Measurements from ENCODE around the gene NHS.
"Not testable (repeated sequence)": the region's sequence is repeated elsewhere in the genome, so short reads cannot be mapped to it uniquely, and the experiment has no call there.

Gene NHS

DNA sequence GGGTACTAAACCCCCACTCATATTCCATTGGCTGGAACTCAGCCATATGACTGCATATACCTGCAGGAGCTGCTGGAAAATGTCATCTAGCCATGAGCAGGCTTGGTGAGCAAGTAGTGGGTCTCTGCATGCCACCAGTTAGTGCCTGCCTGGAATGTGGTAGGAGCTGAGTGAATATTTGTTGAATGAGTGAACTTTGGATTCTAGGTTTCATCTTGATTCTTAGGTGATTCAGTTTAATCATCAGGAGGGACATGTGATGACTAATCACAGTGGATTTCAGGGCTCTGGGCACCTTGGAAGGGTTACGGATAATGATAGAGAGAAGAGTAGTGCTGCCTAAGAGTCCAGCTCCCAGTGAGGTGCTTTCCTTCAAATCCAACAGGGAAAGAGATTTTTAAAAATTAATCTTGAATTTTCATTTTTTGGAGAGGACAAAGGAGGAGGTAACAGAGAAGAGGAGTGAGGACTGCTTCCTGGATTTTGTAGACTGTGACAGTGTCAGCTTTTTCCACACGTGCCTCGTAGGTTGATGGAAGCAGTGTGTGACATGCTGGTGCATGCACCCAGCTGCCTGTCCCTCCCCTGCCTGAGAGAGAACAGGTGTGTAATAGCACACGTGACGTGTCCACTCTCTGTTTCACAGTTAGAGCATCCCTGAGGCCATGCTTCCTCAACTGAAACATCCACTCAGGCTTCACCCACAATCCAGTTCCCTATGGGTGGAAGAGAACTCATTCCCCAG lies 30.4 kb downstream of the NHS start:
- DNase-seq (ENCODE audit: low read depth, low spot score) = no peak

DNA sequence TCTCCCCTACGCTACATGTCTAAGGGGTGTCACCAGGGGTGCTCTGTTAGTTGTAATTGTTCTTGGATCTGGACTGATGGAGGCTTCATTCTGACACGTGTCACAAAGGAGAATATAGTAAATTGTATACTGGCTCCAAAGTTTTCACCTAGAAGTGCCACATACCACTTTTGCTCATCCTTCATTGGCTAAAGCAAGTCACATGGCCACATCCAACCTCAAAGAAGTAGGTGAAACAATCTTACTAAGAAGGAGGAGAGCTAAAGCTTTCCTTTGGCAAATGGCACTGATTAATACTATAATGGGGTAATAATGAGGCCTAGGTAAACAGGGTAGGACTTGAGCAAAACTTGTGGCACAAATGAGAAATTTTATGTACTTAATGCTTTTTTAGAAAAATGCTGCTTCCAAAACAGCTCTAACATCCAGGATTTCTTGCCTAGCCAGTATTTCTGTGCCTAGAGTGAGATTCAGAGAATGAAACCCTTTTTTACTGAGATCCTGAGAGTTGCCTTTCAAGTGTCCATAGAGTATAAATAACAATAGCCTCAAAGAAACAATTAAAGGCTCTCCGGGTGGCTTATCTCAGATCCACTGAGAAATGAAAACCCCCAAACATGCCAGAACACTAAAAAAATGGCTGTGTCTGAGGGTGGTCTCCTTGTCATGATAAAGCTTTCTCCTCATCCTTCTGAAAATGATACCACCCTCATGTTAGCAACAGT lies 34.7 kb downstream of the NHS start:
- no peak for DNase-seq (ENCODE audit: low read depth, low spot score)

DNA sequence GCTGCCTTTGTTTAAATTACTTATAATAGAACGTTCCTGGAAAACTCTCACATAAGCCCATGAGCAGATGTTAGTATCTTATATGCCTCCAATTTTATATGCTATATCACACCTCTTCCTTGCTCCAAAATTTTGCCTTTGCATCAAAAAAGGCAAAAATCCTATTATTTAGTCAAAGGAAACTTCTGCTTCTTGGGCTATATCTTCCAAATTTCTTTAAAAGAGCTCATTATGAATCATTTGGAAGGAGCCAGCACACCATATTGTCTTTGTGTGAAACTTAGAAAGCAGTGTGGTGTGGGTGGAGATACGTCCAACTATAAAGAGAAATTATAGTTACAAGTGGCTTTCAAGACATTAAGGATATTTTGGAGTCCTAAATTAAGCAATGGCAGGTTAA lies 35.7 kb downstream of the NHS start:
- no peak for DNase-seq (ENCODE audit: low read depth, low spot score)

DNA sequence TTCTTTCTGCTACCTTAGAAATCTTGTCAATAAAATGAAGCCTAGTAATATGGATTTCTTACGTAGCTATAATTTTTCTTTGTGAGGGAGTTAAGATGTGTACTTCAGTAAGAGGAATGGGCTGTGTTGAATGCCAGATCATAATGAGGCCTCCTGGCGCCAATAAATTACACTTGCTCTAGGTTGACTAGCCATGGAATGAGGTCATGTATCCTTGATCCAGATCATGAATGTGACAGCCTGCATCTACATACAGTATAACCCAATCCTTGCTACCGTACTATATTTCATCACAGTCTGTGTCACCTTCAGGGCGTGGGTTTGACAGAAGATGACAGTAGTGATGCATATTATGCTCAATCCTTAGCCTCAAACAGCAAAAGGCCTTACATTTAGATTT lies 36.2 kb downstream of the NHS start:
- no peak for DNase-seq (ENCODE audit: low read depth, low spot score)

DNA sequence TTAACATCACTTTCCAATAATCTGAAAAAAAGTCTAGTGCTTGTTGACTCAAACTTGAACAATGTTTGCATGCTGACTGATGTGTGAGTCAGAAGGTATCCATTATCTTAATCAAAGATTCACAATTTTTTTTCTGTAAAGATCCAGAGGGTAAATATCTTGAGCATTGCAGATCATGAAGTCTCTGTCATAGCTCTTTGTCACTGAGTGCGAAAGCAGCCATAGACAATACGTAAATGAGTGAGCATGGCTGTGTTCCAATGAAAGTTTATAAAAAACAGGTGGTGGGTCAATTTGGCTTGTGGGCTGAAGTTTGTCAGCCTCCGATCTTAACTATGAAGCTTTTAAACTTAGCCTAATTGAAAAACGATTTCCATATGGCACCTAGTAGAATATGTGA lies 37.7 kb downstream of the NHS start:
- DNase-seq (ENCODE audit: low read depth, low spot score) = no peak

DNA sequence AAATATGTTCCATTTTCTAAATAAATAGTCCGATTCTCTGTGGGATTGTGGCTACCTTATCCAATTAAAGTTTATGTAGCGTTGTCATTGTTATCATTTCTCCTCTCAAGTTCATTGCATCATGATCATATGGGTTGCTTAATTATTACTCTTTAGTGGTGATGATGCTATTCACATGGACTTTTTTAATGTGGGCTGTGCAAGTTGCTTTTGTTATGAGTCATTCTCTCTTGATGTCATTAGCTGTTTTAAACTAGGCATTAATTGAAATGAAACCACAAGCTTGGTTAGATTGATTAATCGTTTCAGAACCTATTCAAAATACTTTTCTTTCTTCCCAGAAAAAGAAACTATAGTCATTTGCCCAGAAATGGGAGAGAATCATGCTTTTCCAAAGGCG lies 38.2 kb downstream of the NHS start:
- no peak for DNase-seq (ENCODE audit: low read depth, low spot score)

DNA sequence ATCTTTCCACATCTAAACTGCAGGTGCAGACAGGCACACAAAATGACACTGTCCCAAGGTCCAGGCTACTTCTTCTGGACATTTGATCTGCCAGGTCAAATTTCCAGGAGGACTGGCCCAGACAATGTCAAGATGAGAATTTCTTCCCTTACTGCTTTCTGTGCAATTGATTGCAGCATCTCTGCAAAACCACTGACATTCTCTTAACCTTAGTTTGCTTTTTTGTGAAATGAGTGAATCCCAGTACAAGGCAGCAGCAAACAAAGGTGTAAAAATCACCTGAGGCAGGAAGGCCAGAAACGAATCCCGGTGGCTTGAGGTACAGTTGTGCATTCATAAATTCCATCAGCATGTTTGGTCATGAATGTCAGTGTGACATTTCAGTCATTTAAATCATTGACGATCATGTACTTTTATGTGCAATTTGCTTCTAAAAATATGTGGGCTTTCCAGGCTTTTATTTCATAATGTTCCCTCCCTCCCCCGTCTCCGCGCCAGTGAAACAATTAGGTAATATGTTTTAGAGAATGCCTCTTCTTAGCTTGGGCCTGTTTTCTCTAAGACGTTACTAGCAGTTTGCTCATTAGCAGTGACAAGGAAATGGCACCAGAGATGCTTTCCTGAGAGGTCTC lies 39.1 kb downstream of the NHS start:
- DNase-seq (ENCODE audit: low read depth, low spot score) = no peak

DNA sequence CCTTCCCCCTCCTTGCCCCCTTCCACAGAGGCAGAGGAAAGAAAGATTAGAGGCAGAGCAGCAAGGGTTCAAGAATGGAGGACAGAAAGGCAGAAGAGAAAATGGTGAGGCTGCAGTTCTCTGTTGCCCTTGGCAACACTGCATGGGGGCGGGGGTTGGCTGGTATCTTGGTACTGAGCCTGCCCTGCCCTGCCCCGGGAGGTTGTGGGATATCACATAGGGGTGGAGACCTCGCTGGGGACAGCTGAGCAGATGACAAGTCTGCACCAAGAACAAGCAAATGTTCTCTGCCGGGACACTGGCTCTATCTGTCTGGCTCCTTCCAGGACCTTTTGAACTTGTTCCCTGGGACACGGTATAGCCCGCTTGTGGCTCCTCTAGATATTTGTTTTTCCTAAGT lies 39.8 kb downstream of the NHS start:
- DNase-seq (ENCODE audit: low read depth, low spot score) = no peak

DNA sequence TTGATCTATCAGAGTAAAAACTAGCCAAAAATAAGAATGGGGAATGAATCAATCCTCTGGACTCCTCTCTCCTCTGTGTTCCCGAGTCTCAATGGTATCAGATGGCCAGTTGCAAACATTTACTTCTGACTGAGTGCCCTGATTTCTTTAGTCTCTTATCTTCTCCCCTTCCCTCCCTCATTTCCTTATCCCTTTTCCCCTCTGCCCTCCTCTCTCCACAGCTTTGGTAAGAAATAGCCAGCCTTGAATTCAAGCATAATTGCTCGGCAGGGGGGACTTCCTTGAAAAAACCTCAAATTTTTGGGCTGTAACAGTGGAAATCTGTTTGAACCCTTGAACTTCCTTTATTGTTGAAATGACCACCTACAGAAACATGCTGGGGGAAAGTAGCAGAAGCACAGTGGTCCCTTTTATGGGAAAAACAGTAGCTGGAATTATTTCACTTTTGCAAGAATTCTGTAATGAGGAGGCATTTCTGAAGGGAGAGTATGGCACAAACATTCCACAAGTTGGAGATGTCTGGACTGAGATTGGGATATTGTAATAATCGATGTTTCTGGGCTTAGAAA lies 40.3 kb downstream of the NHS start:
- no peak for DNase-seq (ENCODE audit: low read depth, low spot score)

DNA sequence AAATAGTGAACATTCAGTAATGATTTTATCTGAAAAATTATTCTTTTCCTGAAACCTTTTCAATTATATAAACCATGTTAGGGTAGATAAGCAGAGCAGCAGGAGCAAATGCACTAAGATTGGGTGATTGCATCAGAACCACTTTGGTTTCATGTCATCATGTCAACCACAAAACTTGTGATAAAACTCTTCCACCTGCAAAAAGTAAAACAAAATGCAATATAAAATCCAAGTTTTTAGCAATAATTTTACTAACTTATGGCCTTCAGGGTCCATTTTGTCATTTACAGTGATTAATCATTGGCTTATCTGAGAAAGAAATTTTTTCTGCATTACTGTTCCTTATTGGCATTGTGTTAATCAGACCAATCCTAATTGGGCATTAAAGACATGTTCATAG lies 42.4 kb downstream of the NHS start:
- no peak for DNase-seq (ENCODE audit: low read depth, low spot score)

DNA sequence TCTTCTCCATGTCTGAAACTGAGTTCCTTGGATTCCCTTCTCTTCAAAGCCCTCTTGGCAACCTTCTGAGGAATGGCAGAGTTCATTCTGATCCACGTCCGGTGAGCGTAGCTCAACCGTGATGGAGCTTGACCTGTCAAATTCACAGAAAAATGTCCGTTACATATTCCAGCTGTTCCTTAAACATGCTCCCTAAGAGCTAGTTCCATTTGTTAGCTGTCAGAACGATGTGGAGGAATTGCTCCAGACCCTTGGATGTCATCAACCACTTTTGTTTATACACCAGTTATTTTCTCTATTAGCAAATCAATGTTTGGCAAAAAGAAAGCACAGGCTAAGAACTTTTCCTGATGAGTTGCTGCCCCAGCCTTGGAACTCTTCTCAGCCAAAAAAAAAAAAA lies 50.1 kb downstream of the NHS start:
- DNase-seq (ENCODE audit: low read depth, low spot score) = no peak

DNA sequence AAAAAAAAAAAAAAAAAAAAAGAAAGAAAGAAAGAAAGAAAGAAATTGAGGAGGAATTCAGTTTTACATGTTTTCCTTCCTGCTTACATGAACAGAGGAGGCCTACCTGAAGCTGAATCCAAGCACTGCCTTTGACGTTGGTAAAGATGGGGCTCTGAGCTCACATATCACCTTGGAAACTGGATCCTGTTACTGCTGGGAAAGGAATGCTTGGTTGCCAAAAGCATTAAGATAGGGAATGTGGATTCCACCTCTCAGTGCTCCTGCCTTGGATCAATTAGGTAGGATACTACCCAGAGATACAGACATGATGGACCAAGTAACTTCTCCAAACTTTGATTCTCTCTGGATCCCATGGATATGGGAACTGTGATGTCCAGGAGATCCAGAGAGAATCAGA lies 50.6 kb downstream of the NHS start:
- no peak for DNase-seq (ENCODE audit: low read depth, low spot score)

DNA sequence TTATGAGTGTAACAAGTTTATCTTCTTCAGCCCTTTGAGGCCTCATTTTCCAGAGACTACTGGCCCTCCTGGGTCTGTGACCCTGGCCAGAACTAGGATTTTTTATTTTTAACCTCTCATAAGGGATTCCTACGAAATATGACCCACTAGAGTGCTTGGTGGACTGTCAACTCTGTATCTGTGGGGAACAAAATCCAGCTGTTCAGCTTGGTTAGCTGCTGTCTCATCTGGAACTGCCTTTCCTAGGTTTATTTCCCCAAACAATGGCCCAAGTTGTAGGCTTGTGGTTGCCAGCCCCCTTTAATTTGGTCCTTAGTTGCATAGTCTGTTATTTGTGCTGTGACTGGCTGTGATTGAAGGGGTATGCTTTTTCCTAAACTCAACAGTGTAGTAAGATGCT lies 56.2 kb downstream of the NHS start:
- DNase-seq (ENCODE audit: low read depth, low spot score) = no peak

DNA sequence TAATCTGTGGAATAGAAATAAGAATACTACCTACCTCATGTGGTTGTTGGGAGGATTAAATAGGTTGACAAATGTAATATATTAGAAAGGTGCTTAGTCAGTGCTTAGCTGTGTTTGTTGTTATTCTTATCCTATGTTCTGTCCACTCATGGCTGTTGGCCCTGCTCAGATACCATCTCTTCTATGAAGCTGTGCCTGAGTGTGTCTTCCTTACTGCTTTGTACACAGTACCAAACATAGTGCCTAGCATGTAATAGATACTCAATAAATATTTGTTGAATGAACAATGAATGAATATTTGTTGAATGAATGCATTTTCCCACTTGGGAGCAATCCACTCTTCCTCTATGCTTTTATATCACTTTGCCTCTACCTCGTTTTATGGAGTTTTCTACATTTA lies 57.2 kb downstream of the NHS start:
- no peak for DNase-seq (ENCODE audit: low read depth, low spot score)

DNA sequence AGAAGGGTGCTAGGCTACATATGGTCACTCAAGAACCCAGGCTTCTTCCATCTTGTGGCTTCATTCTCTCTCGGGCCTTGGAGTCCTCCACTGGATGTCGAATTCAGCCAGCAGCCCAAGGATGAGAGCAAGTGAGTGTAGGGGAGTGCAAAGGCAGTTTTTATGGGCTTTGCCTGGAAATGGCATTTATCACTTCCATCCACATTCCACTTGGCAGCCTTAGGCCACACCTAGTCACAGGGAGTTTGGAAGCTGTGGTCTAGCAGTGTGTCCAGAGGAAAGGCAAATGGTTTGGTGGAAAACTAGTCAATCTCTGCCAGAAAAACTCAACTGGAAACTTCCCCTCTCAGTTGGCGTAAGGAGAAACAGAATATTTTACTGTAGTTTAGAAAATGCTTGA lies 59.0 kb downstream of the NHS start:
- DNase-seq (ENCODE audit: low read depth, low spot score) = no peak

DNA sequence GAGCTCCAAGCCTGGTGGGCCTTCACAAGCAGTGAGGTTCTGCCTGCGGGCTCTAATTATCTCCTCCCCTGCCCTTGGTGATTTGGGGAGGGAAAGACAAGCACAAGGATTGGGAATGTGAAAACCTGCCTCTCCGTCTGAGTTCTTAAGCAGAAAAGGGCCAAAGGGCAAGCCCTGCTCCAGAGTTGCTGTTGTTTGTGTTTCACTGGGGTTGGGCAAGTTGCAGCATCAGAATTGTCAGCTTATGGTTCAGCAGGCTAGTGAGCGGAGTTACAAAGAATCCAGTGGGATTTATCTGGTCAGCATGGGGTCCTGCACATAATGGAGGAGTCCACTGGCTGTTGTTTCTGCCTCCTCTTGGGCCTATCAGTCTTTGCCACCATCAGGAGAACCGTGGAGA lies 60.5 kb downstream of the NHS start:
- DNase-seq (ENCODE audit: low read depth, low spot score) = no peak

DNA sequence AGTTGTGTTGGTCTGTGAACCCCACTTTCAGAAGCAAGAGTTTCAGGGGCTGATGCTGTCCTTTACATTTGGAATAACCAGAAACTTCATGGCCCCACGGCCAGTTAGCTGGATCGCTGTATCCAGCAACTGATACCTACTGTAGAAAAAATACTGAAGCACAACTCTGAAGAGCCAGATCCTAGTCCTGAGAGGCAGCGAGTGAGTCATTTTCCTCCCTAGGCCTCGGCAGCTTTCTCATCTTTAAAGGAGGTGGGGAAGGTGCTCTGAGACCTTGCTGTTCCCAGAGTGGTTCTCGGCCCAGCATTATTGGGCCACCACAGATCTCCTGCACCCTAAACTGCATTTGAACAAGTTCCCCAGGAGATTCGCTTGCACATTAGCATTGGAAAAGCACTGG lies 63.2 kb downstream of the NHS start:
- DNase-seq (ENCODE audit: low read depth, low spot score) = no peak

DNA sequence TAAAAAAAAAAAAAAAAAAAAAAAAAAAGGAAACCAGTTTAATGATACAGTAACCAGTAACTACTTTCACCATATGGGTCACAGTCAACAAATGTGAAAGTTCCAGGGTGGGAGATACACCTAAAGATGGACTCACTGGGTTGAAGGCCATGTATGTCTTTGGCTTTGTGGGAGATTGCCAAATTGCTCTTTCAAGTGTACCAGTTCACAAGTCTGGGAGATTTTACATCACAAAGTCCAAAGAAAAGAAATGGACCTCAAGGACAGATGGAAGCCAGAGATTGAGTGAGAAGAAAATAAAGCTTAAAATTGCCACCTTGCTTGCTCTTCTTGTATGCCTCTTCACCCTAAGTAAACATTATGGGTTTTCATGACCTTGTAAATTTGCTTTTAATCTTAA lies 65.3 kb downstream of the NHS start:
- no peak for DNase-seq (ENCODE audit: low read depth, low spot score)

DNA sequence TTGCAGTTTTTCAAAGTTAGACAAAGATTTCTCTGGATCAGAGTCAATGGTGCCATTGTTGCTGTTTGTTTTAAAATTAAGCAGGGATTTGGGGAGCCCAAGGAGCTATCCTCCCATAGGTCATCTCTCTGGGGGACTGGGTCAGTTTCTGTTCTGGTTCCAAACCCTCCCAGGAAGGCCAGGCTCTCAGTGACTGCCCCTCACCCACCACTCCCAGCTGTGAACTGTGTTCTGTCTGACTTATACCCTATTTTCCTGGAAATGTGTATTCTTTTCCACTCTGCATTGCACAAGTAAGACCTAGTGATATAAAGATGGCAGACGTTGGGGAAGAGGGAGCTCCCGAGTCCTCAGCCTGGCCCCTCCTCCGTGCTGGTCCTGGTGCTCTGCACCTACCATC lies 65.8 kb downstream of the NHS start:
- no peak for DNase-seq (ENCODE audit: low read depth, low spot score)

DNA sequence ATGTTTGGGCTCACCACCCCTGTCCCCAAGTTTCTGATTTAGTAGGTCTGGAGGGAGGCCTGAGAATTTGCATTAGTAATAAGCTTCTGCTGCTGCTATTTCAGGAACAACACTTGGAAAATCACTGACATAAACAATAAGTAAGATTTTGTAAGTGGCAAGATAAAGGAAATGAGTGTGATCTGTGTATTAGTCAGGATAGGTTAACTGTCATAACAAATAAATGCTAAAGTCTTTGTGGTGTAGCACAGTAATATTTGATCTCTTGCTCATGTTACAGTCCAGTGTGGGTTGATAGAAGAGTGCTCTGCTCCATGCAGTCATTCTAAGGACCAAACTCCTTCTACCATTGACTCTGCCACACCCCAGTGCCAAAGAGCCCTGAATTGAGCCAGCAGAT lies 67.0 kb downstream of the NHS start:
- DNase-seq (ENCODE audit: low read depth, low spot score) = no peak

DNA sequence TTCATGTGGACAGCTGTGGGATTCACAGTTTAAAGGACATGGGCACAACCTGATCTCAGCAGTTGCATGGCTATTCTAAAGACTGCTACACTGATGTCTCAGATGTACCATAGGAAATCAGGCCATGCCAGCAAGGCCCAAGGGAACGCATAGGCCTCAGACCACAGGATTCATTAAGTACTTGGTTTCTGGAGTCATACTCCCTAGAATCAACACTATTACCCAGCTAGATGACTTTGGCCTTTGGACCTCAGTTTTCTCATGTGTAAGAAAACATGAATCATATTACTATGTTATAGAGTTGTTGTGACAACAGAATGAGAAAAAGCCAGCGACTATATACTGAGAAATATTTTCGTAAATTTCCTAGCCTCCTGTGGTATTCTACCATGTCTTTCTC lies 67.9 kb downstream of the NHS start:
- no peak for DNase-seq (ENCODE audit: low read depth, low spot score)

DNA sequence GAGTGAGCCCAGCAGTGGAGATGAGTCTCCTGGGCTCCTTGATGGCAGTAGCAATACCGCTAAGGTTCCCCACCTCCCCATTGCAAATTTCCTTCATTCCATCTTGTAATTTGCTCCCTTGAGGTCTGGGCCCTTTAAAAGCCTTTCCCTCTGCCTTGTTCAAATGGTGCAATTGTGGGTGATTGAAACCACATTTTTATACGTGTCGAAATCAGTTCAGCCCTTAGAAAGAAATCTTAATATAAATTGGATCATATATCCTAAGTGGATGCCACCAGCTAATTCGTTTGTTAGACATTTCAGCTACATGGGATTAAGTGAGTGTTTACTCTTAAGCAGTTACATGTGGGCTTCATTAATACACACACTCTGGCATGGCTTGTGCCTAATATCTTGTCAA lies 68.6 kb downstream of the NHS start:
- no peak for DNase-seq (ENCODE audit: low read depth, low spot score)

DNA sequence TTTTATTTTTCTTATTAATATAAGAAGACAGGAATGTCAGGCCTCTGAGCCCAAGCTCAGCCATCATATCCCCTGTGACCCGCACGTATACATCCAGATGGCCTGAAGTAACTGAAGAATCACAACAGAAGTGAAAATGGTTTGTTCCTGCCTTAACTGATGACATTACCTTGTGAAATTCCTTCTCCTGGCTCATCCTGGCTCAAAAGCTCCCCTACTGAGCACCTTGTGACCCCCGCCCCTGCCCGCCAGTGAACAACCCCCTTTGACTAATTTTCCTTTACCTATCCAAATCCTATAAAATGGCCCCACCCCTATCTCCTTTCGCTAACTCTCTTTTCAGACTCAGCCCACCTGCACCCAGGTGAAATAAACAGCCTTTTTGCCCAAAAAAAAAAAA lies 71.3 kb downstream of the NHS start:
- not testable (repeated sequence) for DNase-seq (ENCODE audit: low read depth, low spot score)
